Measurements from ENCODE around the gene ZNF737.

DNA sequence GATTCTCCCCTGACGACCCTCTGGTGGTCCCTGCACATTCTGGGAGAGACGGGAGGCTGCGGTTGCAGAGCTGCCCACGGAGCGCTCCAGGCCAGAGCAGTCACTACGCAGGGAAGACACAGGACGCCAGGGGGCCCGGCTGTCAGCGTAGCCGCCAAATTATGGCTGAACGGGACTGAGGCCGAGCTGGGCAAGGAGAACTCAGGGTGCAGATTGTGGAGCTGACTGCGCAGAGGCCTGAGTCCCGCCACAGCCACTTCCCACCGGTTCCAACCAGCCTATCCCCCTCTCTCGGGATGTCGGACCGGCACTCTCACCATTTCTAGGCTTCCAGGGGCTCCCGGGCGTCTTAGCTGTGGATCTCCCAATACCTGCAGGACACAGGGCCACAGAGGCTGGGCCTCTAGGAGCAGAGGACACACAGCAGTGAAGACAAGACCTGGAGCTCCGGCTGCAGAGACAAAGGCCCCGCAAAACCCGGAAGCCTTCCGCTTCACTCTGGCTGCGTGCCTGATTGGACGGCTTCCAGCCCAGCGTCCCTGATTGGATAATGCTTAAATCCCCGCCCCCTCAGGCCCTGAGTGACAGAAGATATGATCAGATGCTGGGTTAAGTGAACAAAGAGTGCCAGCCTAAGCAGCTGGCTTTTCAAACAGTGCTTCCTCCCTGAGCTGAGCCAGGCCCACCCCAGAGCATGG, at the start of gene ZNF737:
- TF ChIP-seq, protein P1, sequence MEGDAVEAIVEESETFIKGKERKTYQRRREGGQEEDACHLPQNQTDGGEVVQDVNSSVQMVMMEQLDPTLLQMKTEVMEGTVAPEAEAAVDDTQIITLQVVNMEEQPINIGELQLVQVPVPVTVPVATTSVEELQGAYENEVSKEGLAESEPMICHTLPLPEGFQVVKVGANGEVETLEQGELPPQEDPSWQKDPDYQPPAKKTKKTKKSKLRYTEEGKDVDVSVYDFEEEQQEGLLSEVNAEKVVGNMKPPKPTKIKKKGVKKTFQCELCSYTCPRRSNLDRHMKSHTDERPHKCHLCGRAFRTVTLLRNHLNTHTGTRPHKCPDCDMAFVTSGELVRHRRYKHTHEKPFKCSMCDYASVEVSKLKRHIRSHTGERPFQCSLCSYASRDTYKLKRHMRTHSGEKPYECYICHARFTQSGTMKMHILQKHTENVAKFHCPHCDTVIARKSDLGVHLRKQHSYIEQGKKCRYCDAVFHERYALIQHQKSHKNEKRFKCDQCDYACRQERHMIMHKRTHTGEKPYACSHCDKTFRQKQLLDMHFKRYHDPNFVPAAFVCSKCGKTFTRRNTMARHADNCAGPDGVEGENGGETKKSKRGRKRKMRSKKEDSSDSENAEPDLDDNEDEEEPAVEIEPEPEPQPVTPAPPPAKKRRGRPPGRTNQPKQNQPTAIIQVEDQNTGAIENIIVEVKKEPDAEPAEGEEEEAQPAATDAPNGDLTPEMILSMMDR (IDR thresholded peaks at IDR 0.05) = peak; percentile 34
- TF ChIP-seq EZH2phosphoT487 (IDR thresholded peaks at IDR 0.05) = no peak
- TF ChIP-seq EZH2 (IDR thresholded peaks at IDR 0.05) = no peak
